Stimulated activated CD4-positive, alpha-beta T cell treated with anti-CD3 and anti-CD28 coated beads, Interleukin-4, amount 100 ng/mL, for 4 hours (primary cell): ENCODE measurements around the gene BRCA2.
"Not testable (repeated sequence)": the region's sequence is repeated elsewhere in the genome, so short reads cannot be mapped to it uniquely, and the experiment has no call there.

ENCODE experiments used
- DNase-seq, 2 experiments: peaks; one replicate each; pipeline ENCODE4 v3.0.0-alpha.2; 2020

The BRCA2 gene

GRCh38 chr13:32314271-32315237 is 754 bp upstream of the BRCA2 start:
- peak in 1 of 2 experiments; percentile 58 for DNase-seq

- no peak for DNase-seq
These were observed 676 bp downstream of the BRCA2 start for GRCh38 chr13:32316028-32316339.

DNA sequence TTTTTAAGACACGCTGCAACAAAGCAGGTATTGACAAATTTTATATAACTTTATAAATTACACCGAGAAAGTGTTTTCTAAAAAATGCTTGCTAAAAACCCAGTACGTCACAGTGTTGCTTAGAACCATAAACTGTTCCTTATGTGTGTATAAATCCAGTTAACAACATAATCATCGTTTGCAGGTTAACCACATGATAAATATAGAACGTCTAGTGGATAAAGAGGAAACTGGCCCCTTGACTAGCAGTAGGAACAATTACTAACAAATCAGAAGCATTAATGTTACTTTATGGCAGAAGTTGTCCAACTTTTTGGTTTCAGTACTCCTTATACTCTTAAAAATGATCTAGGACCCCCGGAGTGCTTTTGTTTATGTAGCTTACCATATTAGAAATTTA is 1.2 kb downstream of the BRCA2 start:
- no peak for DNase-seq

- DNase-seq, result no peak
These were observed 2.6 kb downstream of the BRCA2 start for GRCh38 chr13:32317716-32318465.

GRCh38 chr13:32320528-32320927 is 5.2 kb downstream of the BRCA2 start:
- DNase-seq, result no peak

GRCh38 chr13:32323912-32324311 is 8.6 kb downstream of the BRCA2 start:
- DNase-seq, result no peak

GRCh38 chr13:32330441-32330840 is 15.1 kb downstream of the BRCA2 start:
- no peak for DNase-seq

- no peak for DNase-seq
These were observed 19.4 kb downstream of the BRCA2 start for GRCh38 chr13:32334671-32335070.

- no peak for DNase-seq
These were observed 25.6 kb downstream of the BRCA2 start for GRCh38 chr13:32340914-32341313.

GRCh38 chr13:32347651-32348050 is 32.3 kb downstream of the BRCA2 start:
- no peak for DNase-seq

DNA sequence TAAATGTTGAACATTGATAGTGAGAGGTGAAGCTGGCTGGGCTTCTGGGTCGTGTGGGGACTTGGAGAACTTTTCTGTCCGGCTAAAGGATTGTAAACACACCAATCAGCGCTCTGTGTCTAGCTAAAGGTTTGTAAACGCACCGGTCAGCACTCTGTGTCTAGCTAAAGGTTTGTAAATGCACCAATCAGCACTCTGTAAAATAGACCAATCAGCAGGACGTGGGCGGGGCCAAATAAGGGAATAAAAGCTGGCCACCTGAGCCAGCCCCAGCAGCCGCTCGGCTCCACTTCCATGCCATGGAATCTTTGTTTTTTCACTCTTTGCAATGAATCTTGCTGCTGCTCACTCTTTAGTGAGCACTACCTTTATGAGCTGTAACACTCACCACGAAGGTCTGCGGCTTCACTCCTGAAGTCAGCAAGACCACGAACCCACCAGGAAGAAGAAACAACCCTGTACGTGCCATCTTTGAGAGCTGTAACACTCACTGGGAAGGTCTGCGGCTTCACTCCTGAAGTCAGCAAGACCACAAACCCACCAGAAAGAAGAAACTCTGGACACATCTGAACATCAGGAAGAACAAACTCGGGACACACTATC is 35.6 kb downstream of the BRCA2 start:
- DNase-seq, result not testable (repeated sequence)

DNA sequence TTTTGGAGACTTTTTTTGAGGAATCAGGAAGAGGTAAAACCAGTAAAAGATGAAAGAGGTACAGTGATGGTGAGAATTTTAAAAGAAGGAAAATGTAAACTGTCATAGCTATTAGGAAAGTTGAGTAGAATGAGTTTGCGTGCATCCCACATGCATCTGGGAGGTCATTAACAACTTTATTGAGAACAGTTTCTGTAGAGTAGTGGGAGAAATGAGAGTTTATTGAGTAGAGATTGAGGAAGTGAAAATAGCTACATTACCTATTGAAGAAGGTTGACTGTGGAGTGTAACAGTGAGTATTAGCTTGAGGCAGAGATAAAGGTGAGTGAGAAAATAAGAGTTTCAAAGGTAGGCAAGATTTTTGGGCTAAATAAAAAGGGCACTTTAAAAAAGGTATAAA is 38.7 kb downstream of the BRCA2 start:
- no peak for DNase-seq

GRCh38 chr13:32355935-32356334 is 40.6 kb downstream of the BRCA2 start:
- DNase-seq, result not testable (repeated sequence)

DNA sequence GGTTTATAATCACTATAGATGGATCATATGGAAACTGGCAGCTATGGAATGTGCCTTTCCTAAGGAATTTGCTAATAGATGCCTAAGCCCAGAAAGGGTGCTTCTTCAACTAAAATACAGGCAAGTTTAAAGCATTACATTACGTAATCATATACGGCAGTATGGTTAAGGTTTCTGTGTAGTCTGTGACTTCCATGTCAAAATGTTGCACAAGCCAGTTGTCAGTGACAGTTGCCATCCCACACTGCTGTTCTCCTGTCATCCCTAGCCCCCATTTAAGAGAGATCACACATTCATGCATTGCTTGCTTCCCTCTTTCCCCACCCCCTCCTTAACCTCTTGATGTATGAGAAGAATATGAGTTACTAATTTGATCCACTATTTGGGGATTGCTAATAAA is 47.3 kb downstream of the BRCA2 start:
- DNase-seq, result no peak

- no peak for DNase-seq
These were observed 55.5 kb downstream of the BRCA2 start for GRCh38 chr13:32370805-32371204.

- DNase-seq, result no peak
These were observed 61.5 kb downstream of the BRCA2 start for GRCh38 chr13:32376642-32377415.

DNA sequence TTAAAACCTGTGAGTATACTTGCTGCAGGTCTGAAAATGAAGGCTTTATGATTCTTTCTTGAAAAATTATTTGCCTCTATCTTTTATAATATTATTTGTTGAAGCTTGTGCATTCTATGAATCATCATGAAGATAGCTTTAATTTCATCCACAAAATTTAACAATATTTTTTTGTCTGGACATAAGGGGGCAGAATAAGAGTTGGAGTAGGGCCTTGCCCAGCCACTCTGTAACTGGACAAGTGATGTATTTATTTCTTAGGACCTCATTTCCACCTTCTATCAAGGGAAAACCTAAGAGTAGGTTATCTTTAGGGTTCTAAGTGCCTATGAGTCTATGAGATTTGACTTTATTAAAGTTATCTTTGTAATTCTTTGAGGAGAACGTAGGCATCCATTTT is 62.7 kb downstream of the BRCA2 start:
- DNase-seq, result no peak

GRCh38 chr13:32381539-32381938 is 66.2 kb downstream of the BRCA2 start:
- no peak for DNase-seq

DNA sequence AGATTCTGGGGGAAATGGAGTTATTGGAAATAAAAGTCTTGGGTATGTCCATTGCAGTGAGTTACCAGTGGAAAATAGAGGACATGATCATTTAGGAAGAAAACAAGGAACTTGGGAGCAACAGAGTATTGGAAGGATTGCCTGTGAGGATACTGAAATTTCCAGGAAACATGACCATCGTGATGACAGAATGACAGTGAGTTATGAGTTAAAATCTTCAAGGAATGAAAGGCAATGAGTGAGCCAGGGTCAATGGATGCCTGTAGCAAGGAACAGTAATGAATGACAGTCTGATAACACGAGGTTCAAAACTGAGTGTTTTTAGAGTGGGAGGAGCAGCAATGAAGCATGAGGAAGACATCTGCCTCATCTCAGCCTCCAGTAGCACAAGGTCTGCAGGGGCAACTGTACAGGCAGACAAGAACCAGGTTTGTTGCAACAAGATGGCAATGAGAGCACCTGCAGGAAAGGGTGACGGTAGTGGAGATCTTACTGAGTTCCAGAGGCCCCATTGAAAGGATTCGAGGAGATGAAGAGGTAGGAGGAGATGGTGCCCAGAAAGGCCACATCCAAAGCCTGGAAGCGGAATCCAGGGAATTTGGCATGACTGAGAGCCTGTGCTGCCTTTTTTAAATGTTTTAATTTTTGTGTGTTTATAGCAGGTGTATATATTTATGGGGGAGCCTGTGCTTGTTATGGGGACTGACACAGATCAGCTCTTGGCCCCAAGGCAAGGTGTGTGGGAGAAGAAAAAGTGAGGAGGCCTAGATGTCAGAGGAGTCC is 68.7 kb downstream of the BRCA2 start:
- DNase-seq, result no peak

- DNase-seq, result no peak
These were observed 69.4 kb downstream of the BRCA2 start for GRCh38 chr13:32384702-32385101.

DNA sequence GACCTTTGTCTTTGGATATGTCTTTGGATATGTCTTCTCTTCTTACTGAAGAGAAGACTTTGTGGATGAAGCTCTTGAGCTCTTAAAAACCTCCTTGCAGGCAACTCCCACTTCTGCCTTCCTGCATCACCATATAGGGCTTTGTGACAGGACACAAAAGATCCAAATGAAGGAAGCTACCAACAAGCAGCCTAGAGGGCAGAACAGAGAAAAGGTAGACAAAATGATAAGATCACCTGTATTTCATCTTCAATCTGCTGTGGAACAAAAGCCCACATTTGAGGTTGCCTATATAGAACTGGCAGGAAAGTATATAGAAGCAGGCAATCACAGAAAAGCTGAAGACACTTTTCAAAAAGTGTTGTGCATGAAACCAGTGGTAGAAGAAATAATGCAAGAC is 70.1 kb downstream of the BRCA2 start:
- DNase-seq, result no peak

DNA sequence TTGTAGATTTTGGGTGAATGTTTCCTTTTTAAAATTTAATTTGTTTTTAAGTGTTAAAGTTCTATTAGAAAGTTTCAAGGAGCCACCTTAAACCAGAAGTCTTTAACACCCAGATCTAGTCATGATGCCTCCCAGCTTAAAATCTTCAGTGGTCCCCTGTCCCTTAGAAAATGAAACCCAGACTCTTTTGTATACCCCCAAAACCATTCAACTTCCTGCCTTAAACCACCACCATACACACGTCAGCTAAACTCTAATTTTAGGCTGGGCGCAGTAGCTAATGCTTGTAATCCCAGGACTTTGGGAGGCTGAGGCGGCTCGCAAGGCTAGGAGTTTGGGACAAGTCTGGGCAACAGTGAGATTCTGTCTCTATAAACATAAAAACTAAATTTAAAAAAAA is 74.7 kb downstream of the BRCA2 start:
- no peak for DNase-seq
